Spleen (tissue), 7 donors: Measurements from ENCODE around the gene TAB2.

ENCODE experiments used
- POLR2A ChIP-seq, 3 donors: fragments of 450-650 bp; IDR thresholded peaks; one replicate each; pipeline ENCODE4 v1.5.1; 2017; ENCODE audit warnings: antibody characterized with exemption in 3 of 3, mild to moderate bottlenecking in 1 of 3
- POLR2AphosphoS5 ChIP-seq, 3 donors: sonication (generic); formaldehyde crosslinking; IDR thresholded peaks; one replicate each; pipeline ENCODE4 v1.5.1; 2017; ENCODE audit warnings: antibody characterized with exemption in 3 of 3
- TF ChIP-seq, protein P1 (sequence below), 11 experiments: fragments of 200-600 bp in 7 of 11; fragments of 450-650 bp in 4 of 11; sonication (generic) in 4 of 11; IDR thresholded peaks in 8 of 11; conservative IDR thresholded peaks in 3 of 11; 1 replicate in 7 of 11; 2 replicates in 4 of 11; pipeline versions ENCODE4 v1.4.0 to v1.8.0; 2016 to 2021; ENCODE audit warnings: antibody characterized with exemption in 11 of 11, inconsistent platforms in 4 of 11, mild to moderate bottlenecking in 1 of 11
- donor health status: DM: no; HTN: no; CAD: no; lungs with moderate emphysema.
- donor health status: DM: no; HTN: no; CAD: no.
- donor health status: DM: no; HTN: no; CAD: no.

- no peak for TF ChIP-seq POLR2AphosphoS5 (IDR thresholded peaks at IDR 0.05)
- TF ChIP-seq POLR2A (IDR thresholded peaks at IDR 0.05) = no peak
- TF ChIP-seq, protein P1, sequence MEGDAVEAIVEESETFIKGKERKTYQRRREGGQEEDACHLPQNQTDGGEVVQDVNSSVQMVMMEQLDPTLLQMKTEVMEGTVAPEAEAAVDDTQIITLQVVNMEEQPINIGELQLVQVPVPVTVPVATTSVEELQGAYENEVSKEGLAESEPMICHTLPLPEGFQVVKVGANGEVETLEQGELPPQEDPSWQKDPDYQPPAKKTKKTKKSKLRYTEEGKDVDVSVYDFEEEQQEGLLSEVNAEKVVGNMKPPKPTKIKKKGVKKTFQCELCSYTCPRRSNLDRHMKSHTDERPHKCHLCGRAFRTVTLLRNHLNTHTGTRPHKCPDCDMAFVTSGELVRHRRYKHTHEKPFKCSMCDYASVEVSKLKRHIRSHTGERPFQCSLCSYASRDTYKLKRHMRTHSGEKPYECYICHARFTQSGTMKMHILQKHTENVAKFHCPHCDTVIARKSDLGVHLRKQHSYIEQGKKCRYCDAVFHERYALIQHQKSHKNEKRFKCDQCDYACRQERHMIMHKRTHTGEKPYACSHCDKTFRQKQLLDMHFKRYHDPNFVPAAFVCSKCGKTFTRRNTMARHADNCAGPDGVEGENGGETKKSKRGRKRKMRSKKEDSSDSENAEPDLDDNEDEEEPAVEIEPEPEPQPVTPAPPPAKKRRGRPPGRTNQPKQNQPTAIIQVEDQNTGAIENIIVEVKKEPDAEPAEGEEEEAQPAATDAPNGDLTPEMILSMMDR (IDR thresholded peaks at IDR 0.05 in 8 of 11, conservative IDR thresholded peaks at IDR 0.05 in 3 of 11) = no peak
Observed at GRCh38 chr6:149458196-149458595, 140.7 kb downstream of the TAB2 start.
